HG03108 (cell line): ENCODE measurements around the gene SLC29A3.
"Not testable (repeated sequence)": the region's sequence is repeated elsewhere in the genome, so short reads cannot be mapped to it uniquely, and the experiment has no call there.

Experiments
- ATAC-seq: cut with Tn5 transposase; IDR thresholded peaks from one replicate; pipeline ENCODE4 v1.9.1; 2021; ENCODE audit warnings: moderate library complexity; ENCODE audit not compliant: unreplicated experiment

Gene SLC29A3

GRCh38 chr10:71344154-71344925 lies 25.3 kb downstream of the SLC29A3 start:
- no peak for ATAC-seq

- no peak for ATAC-seq
Observed at GRCh38 chr10:71344993-71345480, 26.0 kb downstream of the SLC29A3 start.

- ATAC-seq = no peak
Observed at GRCh38 chr10:71345694-71346093, 26.6 kb downstream of the SLC29A3 start.

- no peak for ATAC-seq
Observed at GRCh38 chr10:71346731-71347130, 27.7 kb downstream of the SLC29A3 start.

- ATAC-seq = no peak
Observed at GRCh38 chr10:71347587-71348395, 28.7 kb downstream of the SLC29A3 start.

GRCh38 chr10:71348850-71349249 lies 29.8 kb downstream of the SLC29A3 start:
- no peak for ATAC-seq

GRCh38 chr10:71349406-71349805 lies 30.3 kb downstream of the SLC29A3 start:
- no peak for ATAC-seq

GRCh38 chr10:71351087-71351486 lies 32.0 kb downstream of the SLC29A3 start:
- no peak for ATAC-seq

- no peak for ATAC-seq
Observed at GRCh38 chr10:71351628-71352319, 32.7 kb downstream of the SLC29A3 start.

GRCh38 chr10:71353639-71354038 lies 34.6 kb downstream of the SLC29A3 start:
- no peak for ATAC-seq

GRCh38 chr10:71354776-71355175 lies 35.7 kb downstream of the SLC29A3 start:
- ATAC-seq = no peak

- ATAC-seq = no peak
Observed at GRCh38 chr10:71355886-71356285, 36.8 kb downstream of the SLC29A3 start.

GRCh38 chr10:71357792-71358265 lies 38.8 kb downstream of the SLC29A3 start:
- ATAC-seq = no peak

- ATAC-seq = no peak
Observed at GRCh38 chr10:71358277-71358676, 39.2 kb downstream of the SLC29A3 start.

- ATAC-seq = not testable (repeated sequence)
Observed at GRCh38 chr10:71358906-71359305, 39.8 kb downstream of the SLC29A3 start.

GRCh38 chr10:71359364-71360046 lies 40.4 kb downstream of the SLC29A3 start:
- ATAC-seq = no peak

- no peak for ATAC-seq
Observed at GRCh38 chr10:71360735-71361134, 41.7 kb downstream of the SLC29A3 start.

- ATAC-seq = no peak
Observed at GRCh38 chr10:71361581-71361980, 42.5 kb downstream of the SLC29A3 start.

GRCh38 chr10:71362141-71362540 lies 43.1 kb downstream of the SLC29A3 start:
- no peak for ATAC-seq

- no peak for ATAC-seq
Observed at GRCh38 chr10:71363936-71364335, 44.9 kb downstream of the SLC29A3 start.

- ATAC-seq = no peak
Observed at GRCh38 chr10:71365366-71365765, 46.3 kb downstream of the SLC29A3 start.
